ENCODE data around the gene UBE2S.
"Not testable (repeated sequence)": the region's sequence is repeated elsewhere in the genome, so short reads cannot be mapped to it uniquely, and the experiment has no call there.

UBE2S gene

DNA sequence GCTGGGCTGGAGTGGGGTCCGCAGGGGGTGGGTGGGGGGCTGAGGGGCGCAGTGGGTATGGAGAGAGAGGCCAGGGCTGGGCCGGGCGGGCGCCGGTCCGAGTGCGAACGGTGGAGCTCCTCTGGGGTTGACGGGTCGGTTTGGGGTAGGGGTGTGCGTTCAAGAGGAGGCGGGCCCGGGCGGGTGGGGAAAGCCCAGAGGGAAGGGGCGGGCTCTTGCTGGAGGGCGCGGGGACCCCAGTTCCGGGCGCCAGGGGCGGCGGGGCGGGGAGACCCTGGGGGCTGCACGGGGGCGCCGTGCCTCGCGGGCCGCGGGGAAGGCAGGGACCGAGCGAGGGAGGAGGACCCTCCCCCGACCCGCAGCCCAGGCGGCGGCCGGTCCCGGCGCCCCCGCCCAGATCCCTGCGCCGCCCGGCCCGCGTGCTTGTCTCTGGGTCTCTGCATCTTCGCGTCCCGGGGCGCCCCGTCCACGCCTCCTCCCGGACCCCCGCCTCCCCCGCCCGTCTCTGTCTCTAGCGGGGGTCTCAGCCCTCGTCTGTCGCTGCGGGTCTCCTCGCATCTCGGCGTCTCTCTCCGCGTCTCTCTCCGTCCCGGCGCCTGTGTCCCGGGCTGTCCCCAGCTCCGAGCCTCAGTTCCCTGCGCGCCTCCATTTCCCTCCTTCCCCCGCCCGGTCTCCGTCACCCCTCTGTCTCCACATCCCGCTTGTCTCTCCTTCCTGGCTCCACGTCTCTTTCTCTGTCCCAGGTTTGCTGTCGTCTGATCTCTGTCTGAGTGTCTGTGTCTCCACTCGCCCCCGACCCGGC is 43.8 kb upstream of the UBE2S start:
- Histone ChIP-seq H3K4me3 (peak overlapping the region; percentile 53), H3K27ac (no peak overlapping the region)
- TF ChIP-seq, protein P1, sequence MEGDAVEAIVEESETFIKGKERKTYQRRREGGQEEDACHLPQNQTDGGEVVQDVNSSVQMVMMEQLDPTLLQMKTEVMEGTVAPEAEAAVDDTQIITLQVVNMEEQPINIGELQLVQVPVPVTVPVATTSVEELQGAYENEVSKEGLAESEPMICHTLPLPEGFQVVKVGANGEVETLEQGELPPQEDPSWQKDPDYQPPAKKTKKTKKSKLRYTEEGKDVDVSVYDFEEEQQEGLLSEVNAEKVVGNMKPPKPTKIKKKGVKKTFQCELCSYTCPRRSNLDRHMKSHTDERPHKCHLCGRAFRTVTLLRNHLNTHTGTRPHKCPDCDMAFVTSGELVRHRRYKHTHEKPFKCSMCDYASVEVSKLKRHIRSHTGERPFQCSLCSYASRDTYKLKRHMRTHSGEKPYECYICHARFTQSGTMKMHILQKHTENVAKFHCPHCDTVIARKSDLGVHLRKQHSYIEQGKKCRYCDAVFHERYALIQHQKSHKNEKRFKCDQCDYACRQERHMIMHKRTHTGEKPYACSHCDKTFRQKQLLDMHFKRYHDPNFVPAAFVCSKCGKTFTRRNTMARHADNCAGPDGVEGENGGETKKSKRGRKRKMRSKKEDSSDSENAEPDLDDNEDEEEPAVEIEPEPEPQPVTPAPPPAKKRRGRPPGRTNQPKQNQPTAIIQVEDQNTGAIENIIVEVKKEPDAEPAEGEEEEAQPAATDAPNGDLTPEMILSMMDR (IDR thresholded peaks at IDR 0.05) = no peak
- no peak for DNase-seq (ENCODE audit: low spot score)

DNA sequence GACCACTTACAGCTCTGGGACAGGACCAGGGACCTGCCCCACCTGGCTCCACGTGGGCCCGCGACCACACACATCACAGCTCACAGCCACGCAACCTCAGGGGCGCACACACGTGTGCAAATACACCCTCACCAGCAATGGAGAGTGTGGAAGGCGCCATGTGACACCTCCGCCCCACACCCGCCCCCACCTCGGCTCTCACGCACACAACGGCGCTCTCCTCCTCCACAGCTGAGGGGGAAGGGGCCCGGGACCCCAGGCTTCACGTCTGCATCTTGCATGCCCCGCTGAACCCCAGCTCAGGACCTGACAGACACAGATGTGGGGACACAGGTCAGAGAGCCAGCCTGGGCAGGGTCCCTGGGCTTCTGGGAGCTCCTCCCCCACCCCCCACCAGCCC is 41.9 kb upstream of the UBE2S start:
- no peak overlapping the region for H3K4me3 ChIP-seq
- no peak overlapping the region for H3K27ac ChIP-seq
- DNase-seq (ENCODE audit: low spot score) = no peak
- TF ChIP-seq, protein P1 (IDR thresholded peaks at IDR 0.05) = no peak

DNA sequence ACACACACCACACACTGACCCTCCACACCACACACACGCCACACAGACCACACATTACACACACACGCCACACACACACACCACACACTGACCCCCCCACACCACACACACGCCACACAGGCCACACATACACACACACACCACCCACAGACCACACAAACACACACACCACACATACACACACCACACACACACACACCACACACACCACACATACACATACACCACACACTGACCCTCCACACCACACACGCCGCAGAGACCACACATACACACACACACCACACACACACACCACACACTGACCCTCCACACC is 40.5 kb upstream of the UBE2S start:
- H3K4me3 ChIP-seq; H3K27ac ChIP-seq; DNase-seq (ENCODE audit: low spot score): not testable (repeated sequence)

DNA sequence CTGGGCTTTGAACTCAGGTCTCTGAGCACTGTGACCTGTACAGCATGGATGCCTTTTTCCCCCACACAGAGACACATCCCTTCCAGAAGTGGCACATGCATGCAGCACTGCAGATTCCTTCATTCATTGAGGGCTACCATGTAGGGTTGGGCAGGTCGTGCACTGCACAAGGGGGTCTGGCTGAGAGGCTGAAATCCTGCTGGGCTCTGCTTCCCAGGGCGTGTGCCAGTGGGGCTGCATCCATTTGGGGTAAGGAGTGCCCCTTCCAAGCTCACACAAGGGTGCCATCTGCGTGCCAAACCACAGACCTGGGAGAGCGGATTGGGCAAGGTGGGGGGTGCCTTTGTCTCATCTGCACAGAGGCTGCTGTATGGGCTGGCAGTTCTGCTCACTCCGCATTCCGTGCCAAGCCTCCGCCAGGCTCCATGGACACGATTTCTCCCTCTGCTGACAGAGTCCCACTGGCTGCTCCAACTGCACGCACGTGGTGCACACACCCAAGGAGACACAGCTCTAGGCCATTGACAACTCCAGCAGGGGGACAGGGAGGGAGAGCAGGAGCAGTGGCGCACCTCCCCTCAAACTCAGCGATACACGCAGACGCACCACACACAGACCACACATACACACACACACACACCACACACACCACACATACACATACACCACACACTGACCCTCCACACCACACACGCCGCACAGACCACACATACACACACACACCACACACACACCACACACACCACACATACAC is 40.0 kb upstream of the UBE2S start:
- H3K4me3 ChIP-seq = no peak overlapping the region
- no peak overlapping the region for H3K27ac ChIP-seq
- DNase-seq (ENCODE audit: low spot score) = no peak

DNA sequence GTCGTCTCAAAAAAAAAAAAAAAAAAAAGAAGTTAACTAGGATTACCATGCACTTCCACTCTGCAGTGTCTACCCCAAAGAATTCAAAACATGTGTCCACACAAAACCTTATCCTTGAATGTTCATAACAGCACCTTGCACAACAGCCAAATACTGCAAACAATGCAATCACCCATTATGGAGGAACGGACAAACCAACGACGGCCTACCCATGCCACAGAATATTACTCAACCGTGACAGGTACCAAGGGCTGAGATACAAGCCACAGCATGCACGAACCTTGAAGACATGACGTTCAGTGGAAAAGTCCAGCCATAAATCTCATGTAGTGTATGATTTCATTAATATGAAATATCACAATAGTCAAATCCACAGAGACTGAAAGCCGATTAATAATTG is 38.5 kb upstream of the UBE2S start:
- H3K4me3 ChIP-seq = no peak overlapping the region
- H3K27ac ChIP-seq = no peak overlapping the region
- no peak for DNase-seq (ENCODE audit: low spot score)
- TF ChIP-seq, protein P1 (IDR thresholded peaks at IDR 0.05) = no peak

More for the DNA sequence above, 40.0 kb upstream of the UBE2S start:
- TF ChIP-seq, protein P1 (IDR thresholded peaks at IDR 0.05) = no peak

DNA sequence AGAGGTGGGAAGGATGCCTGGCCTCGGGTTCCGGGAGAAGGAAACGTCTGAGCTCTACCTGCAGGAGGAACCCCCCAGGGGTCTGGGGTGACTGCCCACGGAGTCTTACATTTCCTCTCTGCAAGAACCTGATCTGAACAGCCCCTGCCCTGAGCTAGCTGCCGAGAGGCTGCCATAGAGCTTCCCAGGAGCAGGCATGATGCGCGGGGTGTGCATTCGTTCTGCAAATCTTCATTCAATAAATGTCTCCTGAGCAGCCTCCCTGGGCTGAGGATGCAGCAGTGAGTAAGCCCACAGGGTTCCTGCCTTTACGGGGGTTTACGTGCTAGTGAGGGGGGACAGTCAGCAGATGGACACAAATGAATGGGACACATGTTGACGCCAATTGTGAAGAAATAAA is 37.1 kb upstream of the UBE2S start:
- no peak overlapping the region for H3K27ac ChIP-seq
- no peak for DNase-seq (ENCODE audit: low spot score)
- no peak overlapping the region for H3K4me3 ChIP-seq
- TF ChIP-seq, protein P1 (IDR thresholded peaks at IDR 0.05) = no peak

DNA sequence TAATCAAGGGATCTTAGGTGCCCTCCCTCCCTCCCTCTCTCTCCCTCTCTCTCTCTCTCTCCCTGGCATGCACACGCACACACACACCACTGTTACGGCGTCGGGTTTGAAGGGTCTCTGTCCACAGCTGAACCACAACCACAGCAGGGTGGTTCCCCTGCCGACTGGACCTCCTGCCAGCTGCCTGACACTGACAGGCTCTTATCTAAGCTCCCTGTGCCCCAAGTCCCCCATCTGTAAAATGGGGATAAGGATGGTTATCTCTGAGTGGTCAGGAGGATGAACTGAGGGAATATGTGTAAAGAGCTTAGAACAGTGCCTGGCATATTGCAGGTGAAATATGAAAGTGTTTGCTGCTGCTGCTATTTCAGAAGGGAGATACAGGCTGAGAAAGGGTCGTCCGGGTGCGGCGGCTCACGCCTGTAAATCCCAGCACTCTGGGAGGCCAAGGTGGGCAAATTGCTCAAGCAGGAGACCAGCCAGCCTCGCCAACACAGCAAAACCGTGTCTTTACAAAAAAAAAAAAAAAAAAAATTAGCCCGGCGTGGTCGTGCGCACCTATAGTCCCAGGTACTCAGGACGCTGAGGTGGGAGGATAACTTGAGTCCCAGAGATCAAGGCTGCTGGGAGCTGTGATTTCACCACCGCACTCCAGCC is 36.4 kb upstream of the UBE2S start:
- no peak overlapping the region for H3K4me3 ChIP-seq
- no peak overlapping the region for H3K27ac ChIP-seq
- DNase-seq (ENCODE audit: low spot score) = no peak
- TF ChIP-seq, protein P1 (IDR thresholded peaks at IDR 0.05) = no peak
